ENCODE measurements around the gene SIL1. TPM values are rescaled to one million over a fixed set of nuclear protein-coding genes. Genes with fewer than 3 reads are reported as not detected.
A peak's percentile ranks its signal among the peaks of the same experiment; 100 is the strongest.

The SIL1 gene
- polyA plus RNA-seq, 1 donor (not counting 4 experiments of a cell fraction or from before 2014, with no cell fraction given): 45.4 TPM

GRCh38 chr5:139061856-139062255, 136.3 kb downstream of the SIL1 start:
- dilution Hi-C loops (cut with MboI; ENCODE audit: extremely low pct_ligation_motif_present, low sequenced_read_pairs): no loop called here

GRCh38 chr5:139061274-139061673, 136.9 kb downstream of the SIL1 start:
- H4K20me1 ChIP-seq (ENCODE audit: control insufficient read depth, extremely low read depth, insufficient read depth, low read length): peaks cover 4% of the 10 kb centered on the region
- TF ChIP-seq CTCF (optimal IDR thresholded peaks at IDR 0.05 in 1 of 3, IDR thresholded peaks at IDR 0.05 in 1 of 3, conservative IDR thresholded peaks at IDR 0.05 in 1 of 3; ENCODE audit: extremely low read depth in 1 of 3, insufficient read depth in 2 of 3, low read length in 3 of 3): no peak
- no peak for TF ChIP-seq EZH2 (IDR thresholded peaks at IDR 0.05; ENCODE audit: low read length)
- no peaks in the 10 kb centered on the region for H3K27me3 ChIP-seq (ENCODE audit: control insufficient read depth, extremely low read depth, insufficient read depth, low read length)
- H3K4me3 ChIP-seq (ENCODE audit: control insufficient read depth in 2 of 3, extremely low read depth in 1 of 3, insufficient read depth in 2 of 3, low read depth in 1 of 3, low read length in 3 of 3): no peak overlapping the region
- H3K4me1 ChIP-seq (ENCODE audit: control insufficient read depth, extremely low read depth, insufficient read depth, low read length): peaks cover 15% of the 10 kb centered on the region
- no peak overlapping the region for H2AFZ ChIP-seq (ENCODE audit: control insufficient read depth, low read length)
- H3K9me3 ChIP-seq (ENCODE audit: control insufficient read depth, low read depth, low read length): no peaks in the 10 kb centered on the region
- H3K9me1 ChIP-seq (ENCODE audit: control insufficient read depth, extremely low read depth, insufficient read depth, low read length): no peaks in the 10 kb centered on the region
- DNase-seq (ENCODE audit: low read depth, low spot score) (no peak), FAIRE-seq (no peak)
- dilution Hi-C loops (cut with MboI; ENCODE audit: extremely low pct_ligation_motif_present, low sequenced_read_pairs): no loop called here
- no peaks in the 10 kb centered on the region for H3K36me3 ChIP-seq (ENCODE audit: control insufficient read depth in 2 of 2, extremely low read depth in 1 of 2, insufficient read depth in 2 of 2, low read length in 2 of 2)
- H3K4me2 ChIP-seq (ENCODE audit: control insufficient read depth, extremely low read depth, insufficient read depth, low read depth, low read length): peak overlapping the region; percentile 9
- H3K9ac ChIP-seq (ENCODE audit: control insufficient read depth, extremely low read depth, insufficient read depth, low read length): no peak overlapping the region
- no peaks in the 10 kb centered on the region for H3K79me2 ChIP-seq (ENCODE audit: control insufficient read depth, insufficient read depth, low read length)
- no peak overlapping the region for H3K27ac ChIP-seq (ENCODE audit: control insufficient read depth, insufficient read depth, low read length)

More at GRCh38 chr5:139061856-139062255, 136.3 kb downstream of the SIL1 start:
- FAIRE-seq (no peak), DNase-seq (ENCODE audit: low read depth, low spot score) (no peak)
- Histone ChIP-seq H3K79me2 (ENCODE audit: control insufficient read depth, insufficient read depth, low read length) (no peaks in the 10 kb centered on the region), H3K27me3 (ENCODE audit: control insufficient read depth, extremely low read depth, insufficient read depth, low read length) (no peaks in the 10 kb centered on the region), H3K9ac (ENCODE audit: control insufficient read depth, extremely low read depth, insufficient read depth, low read length) (no peak overlapping the region), H3K4me3 (ENCODE audit: control insufficient read depth in 2 of 3, extremely low read depth in 1 of 3, insufficient read depth in 2 of 3, low read depth in 1 of 3, low read length in 3 of 3) (no peak overlapping the region), H2AFZ (ENCODE audit: control insufficient read depth, low read length) (no peak overlapping the region), H3K36me3 (ENCODE audit: control insufficient read depth in 2 of 2, extremely low read depth in 1 of 2, insufficient read depth in 2 of 2, low read length in 2 of 2) (no peaks in the 10 kb centered on the region), H4K20me1 (ENCODE audit: control insufficient read depth, extremely low read depth, insufficient read depth, low read length) (peaks cover 4% of the 10 kb centered on the region), H3K9me1 (ENCODE audit: control insufficient read depth, extremely low read depth, insufficient read depth, low read length) (no peaks in the 10 kb centered on the region), H3K27ac (ENCODE audit: control insufficient read depth, insufficient read depth, low read length) (no peak overlapping the region), H3K9me3 (ENCODE audit: control insufficient read depth, low read depth, low read length) (no peaks in the 10 kb centered on the region), H3K4me2 (ENCODE audit: control insufficient read depth, extremely low read depth, insufficient read depth, low read depth, low read length) (peak overlapping the region; percentile 14), H3K4me1 (ENCODE audit: control insufficient read depth, extremely low read depth, insufficient read depth, low read length) (peaks cover 15% of the 10 kb centered on the region)
- TF ChIP-seq EZH2 (IDR thresholded peaks at IDR 0.05; ENCODE audit: low read length) (no peak), CTCF (optimal IDR thresholded peaks at IDR 0.05 in 1 of 3, IDR thresholded peaks at IDR 0.05 in 1 of 3, conservative IDR thresholded peaks at IDR 0.05 in 1 of 3; ENCODE audit: extremely low read depth in 1 of 3, insufficient read depth in 2 of 3, low read length in 3 of 3) (no peak)
